Measurements from ENCODE around the gene FOXJ1. TPM values are rescaled to one million over a fixed set of nuclear protein-coding genes. Genes with fewer than 3 reads are reported as not detected.

FOXJ1 gene
- total RNA-seq, 4 donors from 2014 or later, result not detected

GRCh38 chr17:76125922-76126321 lies 15.1 kb downstream of the FOXJ1 start:
- TF ChIP-seq EP300 (IDR thresholded peaks at IDR 0.05), result no peak
- no peak for TF ChIP-seq POLR2A (IDR thresholded peaks at IDR 0.05)
- no peak for TF ChIP-seq CTCF (IDR thresholded peaks at IDR 0.05)
- Histone ChIP-seq H3K27ac (no peak overlapping the region), H3K36me3 (no peaks in the 10 kb centered on the region), H3K4me1 (peaks cover 0 to 14% (median 10%) of the 10 kb centered on the region in 4 donors), H3K4me3 (no peak overlapping the region), H3K27me3 (peaks cover 0 to 6% of the 10 kb centered on the region in 2 donors), H3K9me3 (no peaks in the 10 kb centered on the region)
- no peak for DNase-seq (ENCODE audit: low spot score in 2 of 2)
- WGBS, 2 donors, result 93 to 94% methylated on average over 1 of the region's 1 CpG

- Histone ChIP-seq H3K27ac (no peak overlapping the region), H3K4me3 (no peak overlapping the region), H3K9me3 (no peaks in the 10 kb centered on the region), H3K4me1 (peaks cover 0 to 14% (median 10%) of the 10 kb centered on the region in 4 donors), H3K36me3 (no peaks in the 10 kb centered on the region), H3K27me3 (peaks cover 0 to under 1% of the 10 kb centered on the region in 2 donors)
- TF ChIP-seq CTCF (IDR thresholded peaks at IDR 0.05) (no peak), EP300 (IDR thresholded peaks at IDR 0.05) (no peak), POLR2A (IDR thresholded peaks at IDR 0.05) (no peak)
- WGBS, 2 donors, result 87% methylated on average over 5 of the region's 5 CpGs
- DNase-seq (ENCODE audit: low spot score in 2 of 2), result no peak
Observed at GRCh38 chr17:76125391-76125675, 15.7 kb downstream of the FOXJ1 start.

- 85 to 87% methylated on average over 21 to 22 of the region's 22 CpGs for WGBS, 2 donors
- H3K4me3 ChIP-seq, result no peak overlapping the region
- no peak for DNase-seq (ENCODE audit: low spot score in 2 of 2)
- H3K9me3 ChIP-seq, result no peaks in the 10 kb centered on the region
- H3K4me1 ChIP-seq, result peaks cover 0 to 14% (median 10%) of the 10 kb centered on the region in 4 donors
- no peak for TF ChIP-seq EP300 (IDR thresholded peaks at IDR 0.05)
- TF ChIP-seq CTCF (IDR thresholded peaks at IDR 0.05), result no peak
- TF ChIP-seq POLR2A (IDR thresholded peaks at IDR 0.05), result no peak
- H3K27ac ChIP-seq, result no peak overlapping the region
- no peaks in the 10 kb centered on the region for H3K27me3 ChIP-seq
- H3K36me3 ChIP-seq, result no peaks in the 10 kb centered on the region
Observed at GRCh38 chr17:76124582-76125390, 16.3 kb downstream of the FOXJ1 start.

- Histone ChIP-seq H3K36me3 (no peaks in the 10 kb centered on the region), H3K4me3 (no peak overlapping the region), H3K4me1 (peaks cover 0 to 14% (median 10%) of the 10 kb centered on the region in 4 donors), H3K27ac (no peak overlapping the region), H3K27me3 (no peaks in the 10 kb centered on the region), H3K9me3 (no peaks in the 10 kb centered on the region)
- 62 to 64% methylated on average over 7 to 8 of the region's 9 CpGs for WGBS, 2 donors
- no peak for DNase-seq (ENCODE audit: low spot score in 2 of 2)
- TF ChIP-seq POLR2A (IDR thresholded peaks at IDR 0.05) (no peak), EP300 (IDR thresholded peaks at IDR 0.05) (no peak), CTCF (IDR thresholded peaks at IDR 0.05) (no peak)
Observed at GRCh38 chr17:76123749-76124581, 17.1 kb downstream of the FOXJ1 start.

GRCh38 chr17:76123191-76123499 lies 17.9 kb downstream of the FOXJ1 start:
- no peak overlapping the region for H3K4me3 ChIP-seq
- H3K27ac ChIP-seq, result no peak overlapping the region
- H3K9me3 ChIP-seq, result no peaks in the 10 kb centered on the region
- TF ChIP-seq POLR2A (IDR thresholded peaks at IDR 0.05), result no peak
- no peak for TF ChIP-seq CTCF (IDR thresholded peaks at IDR 0.05)
- TF ChIP-seq EP300 (IDR thresholded peaks at IDR 0.05), result no peak
- whole genome bisulfite sequencing, 2 donors, result 76 to 78% methylated on average over 5 of the region's 5 CpGs
- DNase-seq (ENCODE audit: low spot score in 2 of 2), result no peak
- H3K4me1 ChIP-seq, result peaks cover 0 to 14% (median 10%) of the 10 kb centered on the region in 4 donors
- no peaks in the 10 kb centered on the region for H3K27me3 ChIP-seq
- H3K36me3 ChIP-seq, result no peaks in the 10 kb centered on the region

Measured in tibial nerve (tissue), 4 donors.